ENCODE data around the gene ULK4.

- peak in 4 of 6 experiments; percentile 26 to 51 (median 44) for TF ChIP-seq CTCF (IDR thresholded peaks at IDR 0.05)
- no peak for TF ChIP-seq POLR2A (IDR thresholded peaks at IDR 0.05)
These were observed 245.4 kb downstream of the ULK4 start for GRCh38 chr3:41716471-41716870.
